Measurements from ENCODE around the gene TBC1D14.

TBC1D14 gene, protein sequence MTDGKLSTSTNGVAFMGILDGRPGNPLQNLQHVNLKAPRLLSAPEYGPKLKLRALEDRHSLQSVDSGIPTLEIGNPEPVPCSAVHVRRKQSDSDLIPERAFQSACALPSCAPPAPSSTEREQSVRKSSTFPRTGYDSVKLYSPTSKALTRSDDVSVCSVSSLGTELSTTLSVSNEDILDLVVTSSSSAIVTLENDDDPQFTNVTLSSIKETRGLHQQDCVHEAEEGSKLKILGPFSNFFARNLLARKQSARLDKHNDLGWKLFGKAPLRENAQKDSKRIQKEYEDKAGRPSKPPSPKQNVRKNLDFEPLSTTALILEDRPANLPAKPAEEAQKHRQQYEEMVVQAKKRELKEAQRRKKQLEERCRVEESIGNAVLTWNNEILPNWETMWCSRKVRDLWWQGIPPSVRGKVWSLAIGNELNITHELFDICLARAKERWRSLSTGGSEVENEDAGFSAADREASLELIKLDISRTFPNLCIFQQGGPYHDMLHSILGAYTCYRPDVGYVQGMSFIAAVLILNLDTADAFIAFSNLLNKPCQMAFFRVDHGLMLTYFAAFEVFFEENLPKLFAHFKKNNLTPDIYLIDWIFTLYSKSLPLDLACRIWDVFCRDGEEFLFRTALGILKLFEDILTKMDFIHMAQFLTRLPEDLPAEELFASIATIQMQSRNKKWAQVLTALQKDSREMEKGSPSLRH

GRCh38 chr4:6909113-6909969 lies at the start of gene TBC1D14:
TBC1D14 (plus strand) TSS chr4:6909826; CDS start chr4:6923390, 13,564 bp downstream.
- peak; percentile 85 to 90 for DNase-seq

DNA sequence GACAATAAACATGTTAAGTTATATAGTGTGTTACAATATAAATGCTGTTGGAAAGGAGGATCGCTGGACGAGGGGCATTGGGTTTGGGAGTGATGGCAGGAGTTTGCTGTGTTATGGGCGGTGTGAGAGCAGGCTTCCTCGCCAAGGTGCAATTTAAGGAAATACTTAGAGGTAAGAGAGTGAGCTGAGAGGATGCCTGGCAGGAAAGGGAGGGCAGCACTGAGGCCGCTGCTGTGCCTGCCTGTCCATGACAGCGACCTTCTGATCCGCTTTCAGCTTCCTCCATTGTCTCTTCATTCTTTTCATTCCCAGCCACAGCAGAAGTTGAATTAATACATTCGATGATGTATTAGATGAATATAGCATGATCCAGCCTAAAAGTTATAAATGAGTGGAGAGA lies 41.2 kb upstream of the TBC1D14 start:
- DNase-seq: no peak

GRCh38 chr4:6869944-6870343 lies 39.7 kb upstream of the TBC1D14 start:
- no peak for DNase-seq

DNA sequence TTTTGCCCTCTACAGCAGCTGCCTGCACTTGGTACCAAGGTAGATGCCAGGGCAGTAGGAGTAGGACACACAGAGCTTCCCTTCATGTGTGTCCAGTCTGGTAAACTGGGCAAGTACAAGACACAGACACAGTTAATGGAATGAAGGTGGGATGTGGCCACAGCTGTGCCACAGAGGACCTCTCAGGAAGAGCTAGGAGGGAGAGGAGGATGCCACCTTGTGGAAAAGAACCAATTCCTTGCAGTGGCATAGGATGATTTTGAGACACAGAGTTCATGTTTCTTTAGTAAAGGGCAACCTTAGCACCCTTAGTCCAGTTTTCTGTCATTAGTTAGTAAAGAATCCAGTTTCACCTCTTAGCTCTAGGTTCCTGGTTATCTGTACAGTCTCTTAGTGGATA lies 36.3 kb upstream of the TBC1D14 start:
- DNase-seq: no peak

GRCh38 chr4:6873792-6874461 lies 35.7 kb upstream of the TBC1D14 start:
- DNase-seq: peak; percentile 73 to 81

DNA sequence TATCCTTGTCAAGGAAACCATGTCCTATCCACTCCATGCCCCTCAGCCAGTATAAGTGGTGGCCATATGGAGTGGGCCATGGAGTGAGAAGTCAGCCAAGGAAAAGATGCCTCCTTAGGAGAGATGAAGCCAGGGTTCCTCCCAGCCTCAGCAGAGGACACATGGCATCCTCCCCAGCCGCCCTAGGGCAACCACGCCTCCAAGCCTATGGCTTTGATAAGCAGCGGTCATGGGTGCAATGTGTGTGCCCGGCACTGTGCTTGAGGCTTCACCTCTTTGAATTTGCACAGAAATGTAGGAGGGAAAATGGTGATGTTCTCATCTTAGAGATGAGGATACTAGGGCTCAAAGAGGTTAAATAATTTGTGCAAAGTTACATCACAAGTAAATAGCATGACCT lies 34.6 kb upstream of the TBC1D14 start:
- no peak for DNase-seq

DNA sequence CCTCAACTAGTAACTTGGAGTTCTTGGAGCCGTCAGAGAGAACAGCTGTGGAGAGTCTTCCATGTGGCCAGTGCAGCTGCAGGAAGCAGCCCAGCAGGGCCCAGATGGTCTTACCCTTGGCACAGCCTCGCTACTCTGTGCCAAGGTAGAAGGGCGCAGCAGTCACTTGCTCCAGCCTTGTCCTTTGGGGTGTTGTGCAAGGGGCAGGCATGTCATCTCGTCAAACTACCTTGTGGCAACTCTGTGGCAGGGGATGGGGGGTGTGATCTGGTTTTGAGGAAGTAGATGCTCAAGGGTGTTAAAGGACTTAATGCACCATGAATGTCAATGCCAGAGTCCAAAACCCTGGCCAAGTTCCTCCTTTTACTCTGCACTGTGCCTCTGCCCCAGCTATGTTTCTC lies 34.2 kb upstream of the TBC1D14 start:
- peak; percentile 14 to 70 for DNase-seq

DNA sequence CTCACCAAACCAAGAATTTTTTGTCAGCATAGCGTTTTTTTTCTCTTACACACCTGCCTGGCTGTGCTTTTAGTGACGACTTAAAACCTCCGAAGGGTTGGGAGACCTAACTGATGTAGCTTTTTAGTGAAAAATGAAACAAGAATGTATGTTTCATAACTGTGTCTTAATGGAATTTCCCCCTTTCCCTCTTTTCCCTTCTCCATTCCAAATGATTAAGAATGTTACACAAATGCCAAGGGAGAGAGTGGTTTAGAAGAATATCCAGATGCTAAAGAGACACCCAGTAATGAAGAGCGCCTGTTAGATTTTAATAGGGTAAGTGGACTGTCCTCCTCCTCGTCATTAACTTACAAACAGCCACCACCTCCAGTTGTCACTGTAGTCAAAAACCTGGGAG lies 33.2 kb upstream of the TBC1D14 start:
- no peak for DNase-seq

GRCh38 chr4:6877067-6877466 lies 32.6 kb upstream of the TBC1D14 start:
- no peak for DNase-seq

DNA sequence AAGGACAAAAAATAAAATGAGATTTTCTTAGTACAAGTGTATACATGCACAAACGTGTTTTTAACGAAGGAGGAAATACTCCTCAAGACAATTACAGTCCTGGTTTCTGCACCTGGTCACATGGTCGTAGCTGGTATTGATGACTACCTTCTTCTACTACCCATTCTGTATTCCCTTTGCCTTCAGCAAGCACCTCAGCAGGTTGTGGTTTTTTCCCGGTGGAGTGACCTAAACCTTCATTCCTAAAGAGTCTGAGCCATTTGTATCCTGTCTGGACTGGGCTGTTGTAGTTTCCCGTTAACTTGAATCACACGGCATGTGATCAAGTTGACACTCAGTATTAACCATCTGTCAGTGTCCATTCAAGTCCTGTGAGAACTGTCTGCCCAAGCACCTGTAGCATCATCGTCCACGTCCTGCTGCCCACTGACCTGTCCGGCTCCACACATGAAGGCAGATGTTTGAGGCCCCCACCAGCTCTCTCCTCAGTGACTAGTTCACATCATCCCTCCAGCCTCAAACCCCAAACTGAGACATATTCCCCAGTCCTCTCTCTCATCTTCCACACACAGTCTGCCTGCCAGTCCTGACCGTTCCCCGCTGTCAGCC lies 31.1 kb upstream of the TBC1D14 start:
- no peak for DNase-seq

- DNase-seq: no peak
Measured at GRCh38 chr4:6880691-6881090, 28.9 kb upstream of the TBC1D14 start.

- DNase-seq: no peak
Measured at GRCh38 chr4:6881908-6882307, 27.7 kb upstream of the TBC1D14 start.

GRCh38 chr4:6884341-6884870 lies 25.2 kb upstream of the TBC1D14 start:
- DNase-seq: no peak

DNA sequence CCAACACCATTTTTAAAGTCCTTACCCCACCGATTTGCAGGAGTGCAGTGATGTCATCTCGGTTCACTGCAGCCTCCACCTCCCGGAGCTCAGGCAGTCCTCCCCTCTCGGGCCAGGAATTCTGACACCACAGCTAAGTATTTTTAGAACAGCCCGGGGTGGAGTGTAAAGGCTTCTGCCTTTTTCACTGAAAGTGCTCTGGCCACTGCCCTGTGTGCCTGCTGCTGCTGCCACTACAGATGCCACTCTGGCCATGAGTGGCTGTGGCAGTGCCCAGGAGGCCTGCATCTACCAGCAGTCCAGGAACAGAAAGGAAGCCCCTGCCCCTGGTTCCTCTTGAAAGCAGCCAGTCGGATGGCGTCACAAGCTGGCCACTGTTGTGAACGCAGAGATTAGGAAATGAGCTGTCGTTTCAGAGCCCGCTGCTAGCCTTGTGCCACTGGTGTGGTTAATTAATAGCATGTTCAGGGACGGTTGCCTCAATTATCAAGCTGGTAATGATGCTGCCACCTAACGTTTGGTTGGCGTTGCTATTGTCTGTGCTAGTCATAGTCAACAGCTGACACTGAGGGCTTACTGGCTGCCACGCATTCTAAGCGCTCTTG lies 23.6 kb upstream of the TBC1D14 start:
- DNase-seq: peak; percentile 45 to 62

DNA sequence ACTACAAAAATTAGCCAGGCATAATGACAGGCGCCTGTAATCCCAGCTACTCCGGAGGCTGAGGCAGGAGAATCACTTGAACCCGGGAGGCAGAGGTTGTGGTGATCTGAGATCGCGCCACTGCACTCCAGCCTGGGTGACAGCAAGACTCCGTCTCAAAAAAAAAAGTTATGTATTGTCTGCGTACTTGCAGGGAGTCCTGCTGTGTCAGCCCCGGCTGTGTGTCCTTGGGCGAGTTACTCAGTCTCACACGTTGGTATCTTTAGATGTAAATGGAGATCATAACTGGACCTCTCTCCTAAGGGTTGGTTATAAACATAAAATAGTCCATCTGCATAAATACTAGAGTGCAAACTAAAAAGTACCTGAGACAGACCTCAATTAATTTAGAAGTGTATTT lies 22.7 kb upstream of the TBC1D14 start:
- DNase-seq: no peak

DNA sequence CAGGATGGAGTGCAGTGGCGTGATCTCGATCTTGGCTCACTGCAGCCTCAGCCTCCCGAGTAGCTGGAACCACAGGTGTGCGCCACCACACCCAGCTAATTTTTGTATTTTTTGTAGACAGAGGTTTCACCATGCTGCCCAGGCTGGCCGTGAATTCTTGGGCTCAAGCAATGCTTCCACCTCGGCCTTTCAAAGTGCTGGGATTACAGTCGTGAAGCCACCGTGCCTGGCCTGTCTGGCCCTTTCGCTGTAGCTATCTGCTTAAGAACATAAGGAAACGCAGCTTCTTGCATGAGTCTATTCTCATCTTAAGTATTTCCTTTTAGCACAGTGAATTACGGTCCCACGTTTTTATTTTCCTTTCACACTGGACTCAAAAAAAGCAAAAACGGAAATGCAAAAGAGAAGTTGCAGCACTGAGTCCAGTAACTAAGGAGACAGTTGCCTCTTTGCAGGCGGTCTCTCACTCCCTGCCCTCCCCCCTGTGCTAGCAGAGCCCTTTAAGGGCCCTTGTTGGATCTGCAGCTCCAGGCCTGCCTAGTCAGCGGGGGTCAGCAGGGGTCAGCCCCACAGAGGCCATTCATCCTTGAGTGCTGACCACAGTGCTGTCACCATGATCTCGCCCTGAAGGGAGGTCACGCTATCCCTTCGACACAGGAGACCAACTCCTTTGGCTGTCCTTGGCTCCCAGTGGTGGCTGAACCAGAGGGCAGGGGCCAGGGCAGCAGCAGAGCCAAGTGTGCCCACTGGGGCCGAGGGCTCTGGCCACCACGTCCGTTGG lies 21.8 kb upstream of the TBC1D14 start:
- DNase-seq: no peak

GRCh38 chr4:6888506-6889071 lies 21.0 kb upstream of the TBC1D14 start:
- DNase-seq: no peak

DNA sequence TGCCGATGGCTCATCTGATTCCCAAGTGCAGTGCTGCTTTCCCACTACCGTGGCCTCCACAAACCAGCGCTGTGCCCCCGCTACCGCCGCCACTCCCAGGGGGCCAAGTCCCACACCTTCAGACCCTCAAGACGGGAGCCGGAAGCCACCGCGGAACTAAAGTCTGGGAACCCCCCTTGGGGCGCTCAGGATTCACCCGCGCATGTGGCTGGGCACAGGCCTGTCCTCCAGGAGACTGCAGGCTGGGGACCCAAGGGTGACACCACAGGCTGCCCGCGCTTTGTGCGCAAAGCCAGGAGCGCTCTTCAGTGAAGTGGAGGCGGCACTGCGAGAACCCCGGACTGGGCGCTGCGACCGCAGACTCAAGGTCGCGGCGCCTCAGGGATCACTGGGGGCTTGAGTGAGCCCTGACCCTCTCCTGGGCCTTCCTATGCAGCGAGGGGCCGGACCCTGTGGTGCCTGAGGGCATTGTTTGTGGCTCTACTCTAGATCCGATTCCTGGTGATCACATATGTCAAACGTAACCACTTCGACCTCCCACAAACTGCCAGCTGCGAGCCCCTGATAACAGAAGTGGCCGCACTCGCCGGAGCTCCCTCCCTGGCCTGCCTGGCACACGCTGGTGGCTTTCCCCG lies 20.4 kb upstream of the TBC1D14 start:
- no peak for DNase-seq

- DNase-seq: no peak
Measured at GRCh38 chr4:6889736-6890324, 19.8 kb upstream of the TBC1D14 start.

GRCh38 chr4:6890358-6890757 lies 19.3 kb upstream of the TBC1D14 start:
- no peak for DNase-seq
